Heart left ventricle (tissue), 16 donors: Measurements from ENCODE around the gene INO80. TPM values are rescaled to one million over a fixed set of nuclear protein-coding genes. Genes with fewer than 3 reads are reported as not detected.

Experiments used
- ATAC-seq, 4 donors: fragments of 200-7000 bp; cut with Tn5 transposase; one replicate each; pipeline ENCODE4 v1.9.1; 2020 to 2022; ENCODE audit warnings: moderate library complexity in 4 of 4, mild to moderate bottlenecking in 3 of 4, moderate number of reproducible peaks in 1 of 4
- DNase-seq, 5 donors: peaks; one replicate each; pipeline ENCODE4 v3.0.0-alpha.2; 2020
- H3K27ac ChIP-seq, 12 donors: fragments of 200-600 bp; sonication (generic) in 4 of 12; one replicate each; pipeline versions ENCODE4 v1.5.0 to v1.8.0; 2016 to 2022; ENCODE audit warnings: mild to moderate bottlenecking in 2 of 12
- H3K27me3 ChIP-seq, 9 donors: fragments of 200-600 bp; sonication (generic) in 2 of 9; one replicate each; pipeline versions ENCODE4 v1.5.1 to v1.8.0; 2016 to 2022; ENCODE audit warnings: mild to moderate bottlenecking in 3 of 9
- H3K36me3 ChIP-seq, 9 donors: fragments of 200-600 bp; sonication (generic) in 2 of 9; one replicate each; pipeline versions ENCODE4 v1.5.0 to v1.8.0; 2018 to 2022; ENCODE audit warnings: mild to moderate bottlenecking in 2 of 9
- H3K4me1 ChIP-seq, 12 donors: fragments of 200-600 bp; sonication (generic) in 4 of 12; one replicate each; pipeline versions ENCODE4 v1.5.0 to v1.8.0; 2016 to 2022; ENCODE audit warnings: mild to moderate bottlenecking in 3 of 12
- H3K4me3 ChIP-seq, 12 donors: fragments of 200-600 bp; sonication (generic) in 4 of 12; one replicate each; pipeline versions ENCODE4 v1.5.0 to v1.8.0; 2017 to 2022; ENCODE audit warnings: mild to moderate bottlenecking in 9 of 12, moderate library complexity in 4 of 12
- H3K9me3 ChIP-seq, 12 donors: fragments of 200-600 bp; sonication (generic) in 4 of 12; one replicate each; pipeline versions ENCODE4 v1.5.0 to v1.8.0; 2016 to 2022; ENCODE audit warnings: mild to moderate bottlenecking in 1 of 12
- CTCF ChIP-seq, 12 donors: fragments of 200-600 bp; sonication (generic) in 4 of 12; IDR thresholded peaks; one replicate each; pipeline versions ENCODE4 v1.5.0 to v1.8.0; 2018 to 2022; ENCODE audit warnings: antibody characterized with exemption in 12 of 12, mild to moderate bottlenecking in 5 of 12
- POLR2A ChIP-seq, 2 donors: fragments of 450-650 bp; IDR thresholded peaks; one replicate each; pipeline ENCODE4 v1.6.1; 2017; ENCODE audit warnings: antibody characterized with exemption in 2 of 2, mild to moderate bottlenecking in 2 of 2, moderate library complexity in 2 of 2
- WGBS, 4 donors: extraction: QIAGEN DNeasy Blood & Tissue Kit in 2 of 4; methylation state at CpG; one replicate each; pipeline versions ENCODE4 v1.1.5 to v1.1.7; 2013 to 2018; 5-methylcytosine and 5-hydroxymethylcytosine counted together
- intact Hi-C, 10 donors: fragments of 100-400 bp; cut with DNase I; formaldehyde crosslinking; loops; one replicate each; pipeline versions ENCODE4 v1.11.1 to v1.14.2; 2022
- polyA plus RNA-seq, 2 donors: library from polyadenylated mRNA; stranded (reverse); fragments of 200-250 nt; gene quantifications; one replicate each; pipeline ENCODE4 v1.2.3, GENCODE V29; 2013
- total RNA-seq, 9 donors: library from RNA; depleted of rRNA in 2 of 9; stranded (reverse); fragments of >200 nt in 2 of 9; fragmentation: NEBNext Ultra II Directional in 3 of 9; extraction: Animal tissue kit (Norgen Biotek cat#: 25700) in 3 of 9; gene quantifications; one replicate each; pipeline versions ENCODE4 v1.1.0 to v1.2.4, GENCODE V29; 2016 to 2023
- donor health status: ischemic (EF 13 %, LVEDD 7.1; RV severe dilation, severe dysfunction).
- donor health status: healthy with polysubstance abuse.
- donor health status: DM: no; HTN: yes; CAD: no.
- donor health status: DM: no; HTN: no; CAD: no.
- donor health status: ischemic (EF 25% LVEDD 6.9; RV normal size, moderate dysfunction).
- donor health status: ischemic (EF 25% LVEDD 5.7; RV mildly dilated, moderate dysfunction).
- donor health status: healthy.
- donor health status: DM: yes; HTN: yes; CAD: no.
- donor health status: ischemic (EF 35%, LVEDD 5.7; RV mildly dilated, moderate dysfunction).
- donor health status: nonischemic (EF 11% LVEDD 7.7; RV severe dilation, severe dysfunction).
- donor health status: DM: yes; HTN: yes; CAD: no.
- donor health status: PGD.
- donor health status: ischemic (EF 29% LVEDD 5.4; RV normal size, mild dysfunction).
- donor health status: nonischemic (EF 23%, LVEDD 6.1; RV moderate dilation, normal function).

The INO80 gene
- total and polyA plus RNA-seq, 11 donors, result 4.7 to 20.9 (median 12.6) TPM

- ATAC-seq, result no peak
- Histone ChIP-seq H3K4me3 (no peak overlapping the region), H3K27ac (no peak overlapping the region), H3K9me3 (no peaks in the 10 kb centered on the region), H3K27me3 (no peaks in the 10 kb centered on the region), H3K36me3 (peaks cover 0 to 52% (median 35%) of the 10 kb centered on the region in 9 donors), H3K4me1 (peaks cover 0 to 33% (median 8%) of the 10 kb centered on the region in 12 donors)
- TF ChIP-seq CTCF (IDR thresholded peaks at IDR 0.05), result no peak
- TF ChIP-seq POLR2A (IDR thresholded peaks at IDR 0.05), result no peak
- intact Hi-C loops, result loop anchor here in 2 of 10 donors (5.0 to 10.0 kb wide), 2 partner anchors 59 to 66 kb away; partner anchors contain the start of gene CHAC1 (in 1 of the 2)
- WGBS, 4 donors, result 91 to 100% (median 94%) methylated on average over 2 of the region's 2 CpGs
- DNase-seq, result no peak
Measured at GRCh38 chr15:41011055-41011815, 104.8 kb downstream of the INO80 start.

- ATAC-seq (no peak), DNase-seq (no peak)
- no peaks in the 10 kb centered on the region for H3K27me3 ChIP-seq
- TF ChIP-seq CTCF (IDR thresholded peaks at IDR 0.05), result no peak
- TF ChIP-seq POLR2A (IDR thresholded peaks at IDR 0.05), result no peak
- H3K9me3 ChIP-seq, result no peaks in the 10 kb centered on the region
- H3K36me3 ChIP-seq, result peaks cover 0 to 50% (median 31%) of the 10 kb centered on the region in 9 donors
- H3K4me3 ChIP-seq, result no peak overlapping the region
- peaks cover 0 to 32% (median 9%) of the 10 kb centered on the region in 12 donors for H3K4me1 ChIP-seq
- intact Hi-C loops, result loop anchor here in 2 of 10 donors (5.0 to 10.0 kb wide), 2 partner anchors 58 to 66 kb away; partner anchors contain the start of gene CHAC1 (in 1 of the 2)
- no peak overlapping the region for H3K27ac ChIP-seq
Measured at GRCh38 chr15:41010345-41010744, 105.7 kb downstream of the INO80 start.

GRCh38 chr15:41006479-41006878, 109.6 kb downstream of the INO80 start:
- no peak overlapping the region for H3K4me3 ChIP-seq
- H3K36me3 ChIP-seq, result peaks cover 0 to 55% (median 27%) of the 10 kb centered on the region in 9 donors
- intact Hi-C loops, result no loop called here
- no peaks in the 10 kb centered on the region for H3K9me3 ChIP-seq
- no peaks in the 10 kb centered on the region for H3K27me3 ChIP-seq
- 44 to 67% (median 57%) methylated on average over 2 of the region's 2 CpGs for WGBS, 4 donors
- TF ChIP-seq POLR2A (IDR thresholded peaks at IDR 0.05), result no peak
- H3K27ac ChIP-seq, result no peak overlapping the region
- H3K4me1 ChIP-seq, result peaks cover 0 to 17% (median 4%) of the 10 kb centered on the region in 12 donors
- peak in 4 of 5 donors; percentile 23 to 41 (median 30) for DNase-seq
- ATAC-seq, result peak; percentile 78 to 95 (median 90)

- TF ChIP-seq POLR2A (IDR thresholded peaks at IDR 0.05), result no peak
- no peak for TF ChIP-seq CTCF (IDR thresholded peaks at IDR 0.05)
- Histone ChIP-seq H3K27me3 (no peaks in the 10 kb centered on the region), H3K36me3 (peaks cover 0 to 70% (median 32%) of the 10 kb centered on the region in 9 donors), H3K4me1 (peaks cover 0 to 16% (median 3%) of the 10 kb centered on the region in 12 donors), H3K4me3 (no peak overlapping the region), H3K9me3 (no peaks in the 10 kb centered on the region), H3K27ac (no peak overlapping the region)
- no peak for ATAC-seq
- intact Hi-C loops, result no loop called here
- no peak for DNase-seq
- 91 to 94% (median 92%) methylated on average over 3 of the region's 3 CpGs for WGBS, 4 donors
Measured at GRCh38 chr15:41004490-41004889, 111.6 kb downstream of the INO80 start.
